ENCODE data around the gene ZFC3H1.
"Not testable (repeated sequence)": the region's sequence is repeated elsewhere in the genome, so short reads cannot be mapped to it uniquely, and the experiment has no call there.

Gene ZFC3H1, protein sequence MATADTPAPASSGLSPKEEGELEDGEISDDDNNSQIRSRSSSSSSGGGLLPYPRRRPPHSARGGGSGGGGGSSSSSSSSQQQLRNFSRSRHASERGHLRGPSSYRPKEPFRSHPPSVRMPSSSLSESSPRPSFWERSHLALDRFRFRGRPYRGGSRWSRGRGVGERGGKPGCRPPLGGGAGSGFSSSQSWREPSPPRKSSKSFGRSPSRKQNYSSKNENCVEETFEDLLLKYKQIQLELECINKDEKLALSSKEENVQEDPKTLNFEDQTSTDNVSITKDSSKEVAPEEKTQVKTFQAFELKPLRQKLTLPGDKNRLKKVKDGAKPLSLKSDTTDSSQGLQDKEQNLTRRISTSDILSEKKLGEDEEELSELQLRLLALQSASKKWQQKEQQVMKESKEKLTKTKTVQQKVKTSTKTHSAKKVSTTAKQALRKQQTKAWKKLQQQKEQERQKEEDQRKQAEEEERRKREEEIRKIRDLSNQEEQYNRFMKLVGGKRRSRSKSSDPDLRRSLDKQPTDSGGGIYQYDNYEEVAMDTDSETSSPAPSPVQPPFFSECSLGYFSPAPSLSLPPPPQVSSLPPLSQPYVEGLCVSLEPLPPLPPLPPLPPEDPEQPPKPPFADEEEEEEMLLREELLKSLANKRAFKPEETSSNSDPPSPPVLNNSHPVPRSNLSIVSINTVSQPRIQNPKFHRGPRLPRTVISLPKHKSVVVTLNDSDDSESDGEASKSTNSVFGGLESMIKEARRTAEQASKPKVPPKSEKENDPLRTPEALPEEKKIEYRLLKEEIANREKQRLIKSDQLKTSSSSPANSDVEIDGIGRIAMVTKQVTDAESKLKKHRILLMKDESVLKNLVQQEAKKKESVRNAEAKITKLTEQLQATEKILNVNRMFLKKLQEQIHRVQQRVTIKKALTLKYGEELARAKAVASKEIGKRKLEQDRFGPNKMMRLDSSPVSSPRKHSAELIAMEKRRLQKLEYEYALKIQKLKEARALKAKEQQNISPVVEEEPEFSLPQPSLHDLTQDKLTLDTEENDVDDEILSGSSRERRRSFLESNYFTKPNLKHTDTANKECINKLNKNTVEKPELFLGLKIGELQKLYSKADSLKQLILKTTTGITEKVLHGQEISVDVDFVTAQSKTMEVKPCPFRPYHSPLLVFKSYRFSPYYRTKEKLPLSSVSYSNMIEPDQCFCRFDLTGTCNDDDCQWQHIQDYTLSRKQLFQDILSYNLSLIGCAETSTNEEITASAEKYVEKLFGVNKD (N-terminal part only)

DNA sequence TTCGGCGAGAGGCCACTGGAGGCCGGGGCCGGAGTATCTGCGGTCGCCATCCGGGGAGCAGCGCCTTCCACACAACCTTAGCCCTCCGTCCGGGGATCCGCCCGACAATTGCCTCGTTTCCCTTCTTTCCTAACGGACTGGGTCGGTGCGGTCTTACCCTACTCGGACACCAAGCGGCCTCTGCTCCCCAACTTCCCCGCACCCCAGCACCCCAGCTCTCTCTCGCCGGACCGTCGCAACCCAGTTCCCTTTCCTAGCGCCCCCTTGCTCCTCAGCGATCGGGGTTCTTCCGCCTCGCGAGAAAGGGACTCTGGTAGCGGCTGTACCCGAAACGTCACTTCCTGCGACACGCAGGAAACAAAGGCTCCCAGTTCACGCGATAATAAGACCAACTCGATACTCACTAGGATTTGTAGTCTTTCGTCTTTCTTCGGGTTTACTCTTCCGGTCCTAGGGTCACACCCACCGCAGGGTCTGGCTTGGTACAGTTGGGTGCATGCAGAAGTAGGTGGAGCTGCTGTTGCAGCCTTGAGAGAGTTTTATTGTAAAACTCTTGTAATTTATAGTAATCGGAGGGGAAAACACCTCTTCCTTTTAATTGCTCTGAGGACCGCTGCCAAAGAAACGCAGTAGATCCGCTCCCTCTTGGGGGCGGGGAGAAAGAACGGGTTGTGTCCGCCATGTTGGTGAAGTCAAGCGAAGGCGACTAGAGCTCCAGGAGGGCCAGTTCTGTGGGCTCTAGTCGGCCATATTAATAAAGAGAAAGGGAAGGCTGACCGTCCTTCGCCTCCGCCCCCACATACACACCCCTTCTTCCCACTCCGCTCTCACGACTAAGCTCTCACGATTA, at the start of gene ZFC3H1, which contains the start of gene THAP2:
Gene ZFC3H1, minus strand, starts transcription at position 288 of the 850 bp plus-strand sequence. Its CDS starts 238 bp downstream, at position 50.
Gene THAP2, plus strand, starts transcription at position 741 of the 850 bp plus-strand sequence. CDS start 209 bp downstream, outside the sequence.
- DNase-seq (ENCODE audit: low read depth in 1 of 2, low spot score in 1 of 2) = peak; percentile 87 to 100
- in situ Hi-C loops (cut with HindIII; ENCODE audit: low pct_unique_long_range_greater_than_20kb, low sequenced_read_pairs) = no loop called here
- TF ChIP-seq JUND (IDR thresholded peaks at IDR 0.05; ENCODE audit: low read depth) = no peak

DNA sequence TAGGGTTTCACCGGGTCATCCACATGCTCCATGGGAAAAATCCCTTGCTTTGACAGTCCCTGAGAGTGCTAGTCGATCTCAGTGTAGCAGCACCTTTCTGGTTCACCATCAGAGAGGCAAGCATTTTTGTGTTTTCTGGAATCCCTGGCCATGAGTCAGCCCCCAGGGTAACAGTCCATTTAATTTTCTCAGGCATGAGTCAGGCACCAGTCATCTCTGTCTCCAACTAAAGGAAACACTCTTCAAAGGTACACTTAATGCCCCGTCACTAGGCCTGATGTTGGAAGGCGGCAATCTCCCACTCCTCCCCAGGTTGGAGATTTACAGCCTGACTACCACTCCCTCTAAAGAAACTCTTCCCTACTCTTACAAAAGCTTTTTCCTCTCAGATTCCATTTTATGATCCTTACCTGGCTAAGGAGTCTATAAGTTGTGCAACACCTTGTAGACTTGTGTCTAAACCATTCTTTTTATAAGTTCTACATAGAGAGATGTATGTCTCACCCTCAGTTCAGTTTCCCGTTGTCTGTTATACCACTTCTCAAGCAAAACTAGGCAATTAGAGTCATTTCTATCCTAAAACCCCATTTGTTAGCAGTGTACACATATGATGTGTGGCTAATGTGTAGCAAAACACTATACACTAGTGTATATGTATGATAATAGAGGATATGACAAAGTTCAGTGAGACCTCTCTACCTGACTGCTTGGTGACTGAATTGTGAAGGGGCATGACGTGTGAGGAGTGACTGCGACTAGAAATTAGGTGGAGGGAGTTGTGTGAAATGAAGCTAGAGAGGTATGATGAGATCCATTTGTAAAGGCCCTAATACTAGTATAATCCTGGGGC, 46.9 kb upstream of the ZFC3H1 start:
- DNase-seq (ENCODE audit: low read depth in 1 of 2, low spot score in 1 of 2) = no peak
- no peak for TF ChIP-seq JUND (IDR thresholded peaks at IDR 0.05; ENCODE audit: low read depth)
- in situ Hi-C loops (cut with HindIII; ENCODE audit: low pct_unique_long_range_greater_than_20kb, low sequenced_read_pairs) = no loop called here

DNA sequence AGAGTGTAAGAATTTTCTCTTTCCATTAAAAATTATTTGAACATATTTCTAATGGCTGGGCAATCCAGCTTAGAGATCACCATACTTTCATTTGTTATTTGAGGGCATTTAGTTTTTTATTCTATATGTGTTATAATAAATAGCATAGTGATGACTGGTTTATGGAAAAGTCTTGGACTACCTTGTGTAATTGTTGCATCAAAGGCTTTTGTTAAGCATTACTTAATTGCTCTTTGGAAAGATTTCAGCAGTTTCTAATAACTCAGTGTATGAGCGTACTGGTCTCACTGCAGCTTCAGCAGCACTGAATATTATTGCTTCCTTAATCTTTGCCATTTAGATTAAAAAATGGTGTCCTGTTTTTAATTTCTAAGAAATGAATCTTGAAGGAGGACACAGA, 45.0 kb upstream of the ZFC3H1 start:
- no peak for DNase-seq (ENCODE audit: low read depth in 1 of 2, low spot score in 1 of 2)
- TF ChIP-seq JUND (IDR thresholded peaks at IDR 0.05; ENCODE audit: low read depth) = no peak
- in situ Hi-C loops (cut with HindIII; ENCODE audit: low pct_unique_long_range_greater_than_20kb, low sequenced_read_pairs) = no loop called here

DNA sequence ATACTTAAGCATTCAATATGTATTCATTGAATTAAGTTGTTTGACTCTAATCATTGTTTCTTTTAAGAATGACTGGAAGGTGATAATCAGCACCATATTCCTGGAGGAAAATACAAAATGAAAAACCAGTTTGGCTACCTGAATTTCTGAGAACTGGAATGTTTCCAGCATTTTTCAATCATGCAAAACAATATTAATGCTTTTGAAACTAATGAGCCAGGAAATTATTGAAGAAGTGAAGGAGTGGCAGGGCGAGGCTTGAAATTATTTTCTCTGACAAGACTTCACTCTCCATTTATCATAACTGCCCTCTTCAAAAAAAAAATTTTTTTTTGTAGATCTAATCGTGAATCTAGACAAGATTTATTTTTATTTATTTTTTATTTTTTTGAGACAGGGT, 41.3 kb upstream of the ZFC3H1 start:
- TF ChIP-seq JUND (IDR thresholded peaks at IDR 0.05; ENCODE audit: low read depth) = no peak
- in situ Hi-C loops (cut with HindIII; ENCODE audit: low pct_unique_long_range_greater_than_20kb, low sequenced_read_pairs) = no loop called here
- DNase-seq (ENCODE audit: low read depth in 1 of 2, low spot score in 1 of 2) = no peak

DNA sequence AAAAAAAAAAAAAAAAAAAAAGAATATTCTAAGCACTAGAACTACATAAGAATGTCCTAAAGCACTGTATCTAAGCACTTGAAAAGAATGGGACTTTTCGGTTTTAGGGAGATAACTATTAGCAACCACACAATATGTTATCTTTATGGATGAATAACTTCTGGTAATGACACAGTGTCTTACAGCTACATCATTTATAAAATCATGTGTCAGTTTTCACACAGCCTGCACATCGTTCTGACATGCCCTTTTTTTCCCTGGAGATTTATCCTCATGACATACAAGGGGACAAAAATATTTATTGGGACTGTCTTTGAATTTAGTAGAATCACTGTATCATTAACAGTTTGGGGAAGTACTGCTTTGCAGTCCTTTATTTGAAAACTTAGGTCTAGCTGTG, 39.6 kb upstream of the ZFC3H1 start:
- in situ Hi-C loops (cut with HindIII; ENCODE audit: low pct_unique_long_range_greater_than_20kb, low sequenced_read_pairs) = no loop called here
- DNase-seq (ENCODE audit: low read depth in 1 of 2, low spot score in 1 of 2) = no peak
- no peak for TF ChIP-seq JUND (IDR thresholded peaks at IDR 0.05; ENCODE audit: low read depth)

DNA sequence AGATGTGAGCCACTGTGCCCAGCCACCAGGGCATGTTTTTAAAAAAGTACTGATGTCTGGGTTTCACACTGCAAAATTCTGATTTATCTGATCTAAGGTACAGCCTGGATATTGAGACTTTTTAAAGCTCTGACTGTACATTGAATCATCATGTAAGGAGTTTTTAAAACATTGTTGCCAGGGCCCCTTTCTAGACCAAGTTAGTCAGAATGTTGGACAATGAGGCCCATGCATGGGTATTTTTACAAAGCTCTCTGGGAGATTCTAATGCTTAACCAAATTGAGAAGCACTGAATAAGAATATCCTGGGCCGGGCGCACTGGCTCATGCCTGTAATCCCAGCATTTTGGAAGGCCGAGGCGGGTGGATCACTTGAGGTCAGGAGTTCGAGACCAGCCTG, 38.9 kb upstream of the ZFC3H1 start:
- in situ Hi-C loops (cut with HindIII; ENCODE audit: low pct_unique_long_range_greater_than_20kb, low sequenced_read_pairs) = no loop called here
- DNase-seq (ENCODE audit: low read depth in 1 of 2, low spot score in 1 of 2) = no peak
- no peak for TF ChIP-seq JUND (IDR thresholded peaks at IDR 0.05; ENCODE audit: low read depth)

DNA sequence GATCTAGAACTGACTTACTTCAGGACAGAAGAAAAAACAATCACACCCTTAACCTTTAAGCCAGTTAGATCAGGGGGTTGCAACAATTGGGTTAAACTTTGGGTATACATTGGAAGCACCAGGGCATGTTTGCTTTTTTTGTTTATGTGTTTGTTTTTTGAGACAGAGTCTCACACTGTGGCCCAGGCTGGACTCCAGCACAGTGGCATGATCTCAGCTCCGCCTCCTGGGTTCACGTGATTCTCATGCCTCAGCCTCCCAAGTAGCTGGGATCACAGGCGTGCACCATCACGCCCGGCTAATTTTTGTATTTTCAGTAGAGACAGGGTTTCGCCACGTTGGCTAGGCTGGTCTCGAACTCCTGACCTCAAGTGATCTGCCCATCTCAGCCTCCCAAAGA, 38.5 kb upstream of the ZFC3H1 start:
- in situ Hi-C loops (cut with HindIII; ENCODE audit: low pct_unique_long_range_greater_than_20kb, low sequenced_read_pairs) = not testable (repeated sequence)
- DNase-seq (ENCODE audit: low read depth in 1 of 2, low spot score in 1 of 2) = peak in 1 of 2 experiments; percentile 4

DNA sequence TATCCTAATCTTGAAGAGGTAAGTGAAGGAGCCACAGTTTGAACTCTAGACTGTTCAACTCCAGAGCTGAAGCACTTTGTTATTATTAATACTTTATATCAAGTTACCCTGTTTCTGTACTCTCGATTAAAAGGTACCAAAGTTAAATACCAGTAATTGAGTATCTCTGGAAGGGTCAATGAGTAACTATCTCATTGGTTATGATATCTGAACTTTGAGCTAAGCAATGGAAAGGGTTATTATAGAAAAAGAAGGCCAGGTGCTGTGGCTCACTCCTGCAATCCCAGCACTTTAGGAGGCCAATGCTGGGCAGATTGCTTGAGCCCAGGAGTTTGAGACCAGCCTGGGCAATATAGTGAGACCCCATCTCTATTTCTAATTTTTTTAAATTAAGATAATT, 32.1 kb upstream of the ZFC3H1 start:
- no peak for TF ChIP-seq JUND (IDR thresholded peaks at IDR 0.05; ENCODE audit: low read depth)
- DNase-seq (ENCODE audit: low read depth in 1 of 2, low spot score in 1 of 2) = no peak
- in situ Hi-C loops (cut with HindIII; ENCODE audit: low pct_unique_long_range_greater_than_20kb, low sequenced_read_pairs) = no loop called here

DNA sequence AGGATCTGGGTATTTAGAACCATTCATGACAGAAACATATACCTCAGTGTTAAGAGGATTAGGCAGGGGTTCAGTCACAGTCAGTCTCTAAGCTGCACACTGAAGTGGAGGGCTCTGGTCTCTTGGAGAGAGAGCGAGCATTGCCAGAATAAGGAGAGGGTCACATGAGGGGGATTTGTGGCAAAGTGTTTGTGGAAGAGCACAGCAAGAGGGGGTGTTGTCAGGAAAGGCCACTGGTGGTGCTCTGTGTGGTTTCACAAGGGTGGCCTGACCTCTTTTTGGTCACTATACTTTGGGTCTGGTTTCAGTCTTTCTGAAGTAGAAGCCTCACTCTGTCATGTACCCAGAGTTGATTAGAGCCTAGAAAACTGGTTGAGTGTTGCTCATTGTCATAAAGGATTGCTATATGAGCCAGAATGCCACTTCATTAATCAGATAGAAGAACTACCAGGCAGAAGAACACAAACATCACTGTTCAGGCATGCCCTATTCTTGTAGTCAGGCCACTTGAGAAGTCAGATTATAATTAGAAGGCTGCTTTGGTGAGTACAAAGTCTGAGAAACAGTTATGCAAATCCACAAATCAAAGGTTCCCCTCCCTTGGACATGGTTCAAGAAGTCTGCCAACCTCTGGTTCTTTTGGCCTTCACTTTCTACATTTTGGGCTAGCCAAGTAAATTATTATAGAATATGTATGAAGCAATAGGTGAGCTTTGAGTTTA, 30.6 kb upstream of the ZFC3H1 start:
- DNase-seq (ENCODE audit: low read depth in 1 of 2, low spot score in 1 of 2) = no peak
- no peak for TF ChIP-seq JUND (IDR thresholded peaks at IDR 0.05; ENCODE audit: low read depth)
- in situ Hi-C loops (cut with HindIII; ENCODE audit: low pct_unique_long_range_greater_than_20kb, low sequenced_read_pairs) = no loop called here

DNA sequence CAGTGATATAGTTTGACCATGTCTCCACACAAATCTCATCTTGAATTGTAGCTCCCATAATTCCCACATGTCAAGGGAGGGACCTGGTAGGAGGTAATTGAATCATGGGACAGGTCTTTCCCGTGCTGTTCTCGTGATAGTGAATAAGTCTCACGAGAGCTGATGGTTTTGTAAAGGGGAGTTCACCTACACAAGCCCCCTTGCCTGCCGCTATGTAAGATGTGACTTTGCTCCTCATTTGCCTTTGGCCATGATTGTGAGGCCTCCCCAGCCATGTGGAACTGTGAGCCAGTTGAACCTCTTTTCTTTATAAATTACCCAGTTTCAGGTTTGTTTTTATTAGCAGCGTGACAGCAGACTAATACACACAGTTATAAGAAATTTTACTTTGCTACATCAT, 30.0 kb upstream of the ZFC3H1 start:
- DNase-seq (ENCODE audit: low read depth in 1 of 2, low spot score in 1 of 2); in situ Hi-C loops (cut with HindIII; ENCODE audit: low pct_unique_long_range_greater_than_20kb, low sequenced_read_pairs): not testable (repeated sequence)

Measured in T47D (cell line).